Measurements from ENCODE around the gene ACSS3.
"Not testable (repeated sequence)": the region's sequence is repeated elsewhere in the genome, so short reads cannot be mapped to it uniquely, and the experiment has no call there.

The ACSS3 gene

GRCh38 chr12:81168445-81168844 lies 90.6 kb downstream of the ACSS3 start:
- Histone ChIP-seq H3K4me1 (ENCODE audit: control insufficient read depth, insufficient read depth, low read length) (peaks cover 3% of the 10 kb centered on the region; the same call in 1 of the 2 replicates), H3K36me3 (ENCODE audit: control insufficient read depth, insufficient read depth, low read length) (no peaks in the 10 kb centered on the region), H3K9ac (ENCODE audit: low read depth, low read length) (no peak overlapping the region), H3K4me3 (ENCODE audit: low read depth, low read length) (no peak overlapping the region), H3K27ac (ENCODE audit: low read depth, low read length) (no peak overlapping the region), H3K9me3 (ENCODE audit: control insufficient read depth, insufficient read depth, low read length) (no peaks in the 10 kb centered on the region), H3K27me3 (ENCODE audit: control insufficient read depth, insufficient read depth, low read length) (no peaks in the 10 kb centered on the region)

GRCh38 chr12:81170072-81170471 lies 92.2 kb downstream of the ACSS3 start:
- H3K27me3 ChIP-seq (ENCODE audit: control insufficient read depth, insufficient read depth, low read length) = no peaks in the 10 kb centered on the region
- H3K9me3 ChIP-seq (ENCODE audit: control insufficient read depth, insufficient read depth, low read length) = no peaks in the 10 kb centered on the region
- no peak overlapping the region for H3K4me3 ChIP-seq (ENCODE audit: low read depth, low read length)
- H3K36me3 ChIP-seq (ENCODE audit: control insufficient read depth, insufficient read depth, low read length) = no peaks in the 10 kb centered on the region
- no peak overlapping the region for H3K27ac ChIP-seq (ENCODE audit: low read depth, low read length)
- peaks cover 3% of the 10 kb centered on the region; the same call in 1 of the 2 replicates for H3K4me1 ChIP-seq (ENCODE audit: control insufficient read depth, insufficient read depth, low read length)
- no peak overlapping the region for H3K9ac ChIP-seq (ENCODE audit: low read depth, low read length)

DNA sequence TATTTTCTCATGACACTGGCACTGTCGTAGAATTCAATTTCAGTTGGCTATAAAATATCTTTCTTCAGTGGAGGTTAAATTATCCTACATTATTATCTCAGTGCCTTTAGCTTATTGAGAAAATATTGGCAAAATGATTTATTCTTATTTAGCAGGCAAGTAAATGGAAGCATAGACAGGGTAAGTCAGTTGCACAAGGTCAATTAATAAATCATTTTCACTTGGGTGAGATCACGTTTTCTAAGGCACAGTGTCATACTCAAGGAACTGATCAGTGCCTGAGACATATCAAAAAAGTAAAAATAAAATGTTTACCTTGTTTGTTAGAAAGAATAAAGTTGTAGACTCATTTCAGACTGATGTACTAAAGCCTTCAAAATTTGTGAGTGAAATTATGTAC lies 95.0 kb downstream of the ACSS3 start:
- H3K27ac ChIP-seq (ENCODE audit: low read depth, low read length) = no peak overlapping the region

DNA sequence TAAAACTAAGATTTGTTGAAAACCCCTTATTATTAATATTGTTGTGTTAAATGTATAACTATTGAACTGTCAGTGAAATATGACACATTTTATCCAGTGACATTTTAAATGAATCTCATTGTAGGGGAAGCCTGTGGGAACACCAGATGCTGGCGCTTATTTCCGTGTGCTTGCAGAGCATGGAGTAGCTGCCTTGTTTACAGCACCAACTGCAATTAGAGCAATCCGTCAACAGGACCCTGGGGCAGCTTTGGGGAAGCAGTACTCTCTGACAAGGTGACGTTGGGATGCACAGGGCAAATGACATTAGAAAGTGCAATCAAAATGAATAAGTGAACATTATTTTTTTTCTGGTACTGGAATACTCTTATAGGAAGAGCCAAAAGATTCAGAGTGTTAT lies 96.8 kb downstream of the ACSS3 start:
- H3K9ac ChIP-seq (ENCODE audit: low read depth, low read length) = no peak overlapping the region
- H3K9me3 ChIP-seq (ENCODE audit: control insufficient read depth, insufficient read depth, low read length) = 0 out of 2 replicates have a peak, but pooled peaks cover 6% of the 10 kb centered on the region
- no peak overlapping the region for H3K27ac ChIP-seq (ENCODE audit: low read depth, low read length)
- no peak overlapping the region for H3K4me3 ChIP-seq (ENCODE audit: low read depth, low read length)
- H3K4me1 ChIP-seq (ENCODE audit: control insufficient read depth, insufficient read depth, low read length) = no peaks in the 10 kb centered on the region
- 0 out of 2 replicates have a peak, but pooled peaks cover 4% of the 10 kb centered on the region for H3K36me3 ChIP-seq (ENCODE audit: control insufficient read depth, insufficient read depth, low read length)
- H3K27me3 ChIP-seq (ENCODE audit: control insufficient read depth, insufficient read depth, low read length) = no peaks in the 10 kb centered on the region

More for the DNA sequence above, 95.0 kb downstream of the ACSS3 start:
- Histone ChIP-seq H3K4me1 (ENCODE audit: control insufficient read depth, insufficient read depth, low read length) (no peaks in the 10 kb centered on the region; the same call in 1 of the 2 replicates), H3K27me3 (ENCODE audit: control insufficient read depth, insufficient read depth, low read length) (no peaks in the 10 kb centered on the region), H3K4me3 (ENCODE audit: low read depth, low read length) (no peak overlapping the region), H3K9ac (ENCODE audit: low read depth, low read length) (no peak overlapping the region), H3K36me3 (ENCODE audit: control insufficient read depth, insufficient read depth, low read length) (0 out of 2 replicates have a peak, but pooled peaks cover 4% of the 10 kb centered on the region), H3K9me3 (ENCODE audit: control insufficient read depth, insufficient read depth, low read length) (0 out of 2 replicates have a peak, but pooled peaks cover 6% of the 10 kb centered on the region)

DNA sequence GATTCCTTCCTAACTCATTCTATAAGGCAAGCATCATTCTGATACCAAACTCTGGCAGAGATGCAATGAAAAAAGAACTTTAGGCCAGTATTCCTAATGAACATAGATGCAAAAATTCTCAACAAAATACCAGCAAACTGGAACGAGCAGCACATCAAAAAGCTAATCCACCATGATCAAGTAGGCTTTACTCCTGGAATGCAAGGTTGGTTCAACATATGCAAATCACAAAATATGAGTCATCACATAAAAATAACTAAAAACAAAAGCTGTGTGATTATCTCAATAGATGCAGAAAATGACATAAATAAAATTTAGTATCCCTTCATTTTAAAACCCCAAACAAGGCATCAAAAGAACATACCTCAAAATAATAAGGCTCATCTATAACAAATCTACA lies 98.9 kb downstream of the ACSS3 start:
- 0 out of 2 replicates have a peak, but pooled peaks cover 6% of the 10 kb centered on the region for H3K9me3 ChIP-seq (ENCODE audit: control insufficient read depth, insufficient read depth, low read length)
- no peaks in the 10 kb centered on the region for H3K27me3 ChIP-seq (ENCODE audit: control insufficient read depth, insufficient read depth, low read length)
- H3K4me1 ChIP-seq (ENCODE audit: control insufficient read depth, insufficient read depth, low read length) = no peaks in the 10 kb centered on the region
- H3K27ac ChIP-seq (ENCODE audit: low read depth, low read length) = no peak overlapping the region
- H3K4me3 ChIP-seq (ENCODE audit: low read depth, low read length) = no peak overlapping the region
- no peak overlapping the region for H3K9ac ChIP-seq (ENCODE audit: low read depth, low read length)
- H3K36me3 ChIP-seq (ENCODE audit: control insufficient read depth, insufficient read depth, low read length) = 0 out of 2 replicates have a peak, but pooled peaks cover 7% of the 10 kb centered on the region

GRCh38 chr12:81181691-81182090 lies 103.8 kb downstream of the ACSS3 start:
- peaks cover 11% of the 10 kb centered on the region; the same call in 1 of the 2 replicates for H3K36me3 ChIP-seq (ENCODE audit: control insufficient read depth, insufficient read depth, low read length)
- no peak overlapping the region for H3K4me3 ChIP-seq (ENCODE audit: low read depth, low read length)
- H3K27ac ChIP-seq (ENCODE audit: low read depth, low read length) = no peak overlapping the region

GRCh38 chr12:81187686-81188085 lies 109.8 kb downstream of the ACSS3 start:
- no peaks in the 10 kb centered on the region for H3K9me3 ChIP-seq (ENCODE audit: control insufficient read depth, insufficient read depth, low read length)
- H3K27me3 ChIP-seq (ENCODE audit: control insufficient read depth, insufficient read depth, low read length) = no peaks in the 10 kb centered on the region
- H3K9ac ChIP-seq (ENCODE audit: low read depth, low read length) = no peak overlapping the region
- H3K27ac ChIP-seq (ENCODE audit: low read depth, low read length) = no peak overlapping the region
- no peak overlapping the region for H3K4me3 ChIP-seq (ENCODE audit: low read depth, low read length)
- no peaks in the 10 kb centered on the region for H3K4me1 ChIP-seq (ENCODE audit: control insufficient read depth, insufficient read depth, low read length)
- H3K36me3 ChIP-seq (ENCODE audit: control insufficient read depth, insufficient read depth, low read length) = peaks cover 5% of the 10 kb centered on the region; the same call in 1 of the 2 replicates

More at GRCh38 chr12:81181691-81182090, 103.8 kb downstream of the ACSS3 start:
- Histone ChIP-seq H3K27me3 (ENCODE audit: control insufficient read depth, insufficient read depth, low read length) (no peaks in the 10 kb centered on the region), H3K9ac (ENCODE audit: low read depth, low read length) (no peak overlapping the region), H3K9me3 (ENCODE audit: control insufficient read depth, insufficient read depth, low read length) (0 out of 2 replicates have a peak, but pooled peaks cover 6% of the 10 kb centered on the region), H3K4me1 (ENCODE audit: control insufficient read depth, insufficient read depth, low read length) (no peaks in the 10 kb centered on the region)

DNA sequence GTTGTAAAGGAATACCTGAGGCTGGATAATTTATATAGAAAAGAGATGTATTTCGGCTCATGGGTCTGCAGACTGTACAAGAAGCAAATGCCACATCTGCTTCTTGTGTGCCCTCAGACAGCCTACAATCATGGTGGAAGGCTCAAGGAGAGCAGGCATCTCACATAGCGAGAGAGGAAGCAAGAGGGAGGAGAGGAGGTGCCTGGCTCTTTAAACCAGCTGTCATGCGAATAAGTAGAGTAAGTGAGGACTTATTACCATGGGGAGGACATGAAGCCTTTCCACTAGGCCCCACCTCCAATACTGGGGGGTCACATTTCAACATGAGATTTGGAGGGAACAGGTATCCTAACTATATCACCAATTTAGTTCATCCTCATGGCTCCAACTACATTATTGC lies 118.7 kb downstream of the ACSS3 start:
- H3K27me3 ChIP-seq (ENCODE audit: control insufficient read depth, insufficient read depth, low read length) = no peaks in the 10 kb centered on the region
- H3K27ac ChIP-seq (ENCODE audit: low read depth, low read length) = no peak overlapping the region
- H3K4me1 ChIP-seq (ENCODE audit: control insufficient read depth, insufficient read depth, low read length) = no peaks in the 10 kb centered on the region
- H3K9ac ChIP-seq (ENCODE audit: low read depth, low read length) = no peak overlapping the region
- no peak overlapping the region for H3K4me3 ChIP-seq (ENCODE audit: low read depth, low read length)
- peaks cover 11% of the 10 kb centered on the region for H3K36me3 ChIP-seq (ENCODE audit: control insufficient read depth, insufficient read depth, low read length)
- no peaks in the 10 kb centered on the region for H3K9me3 ChIP-seq (ENCODE audit: control insufficient read depth, insufficient read depth, low read length)

DNA sequence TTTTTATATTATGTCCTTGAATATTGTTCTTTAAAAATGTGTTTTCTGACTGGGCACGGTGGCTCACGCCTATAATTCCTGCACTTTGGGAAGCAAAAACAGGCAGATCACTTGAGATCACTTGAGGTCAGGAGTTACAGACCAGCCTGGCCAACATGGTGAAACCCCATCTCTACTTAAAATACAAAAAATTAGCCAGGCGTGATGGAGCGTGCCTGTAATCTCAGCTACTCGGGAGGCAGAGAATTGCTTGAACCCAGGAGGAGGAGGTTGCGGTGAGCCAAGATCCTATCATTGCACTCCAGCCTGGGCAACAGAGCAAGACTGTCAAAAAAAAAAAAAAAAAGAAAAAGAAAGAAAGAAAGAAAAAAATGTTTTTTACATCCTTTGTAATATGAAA lies 122.7 kb downstream of the ACSS3 start:
- H3K9me3 ChIP-seq (ENCODE audit: control insufficient read depth, insufficient read depth, low read length); H3K9ac ChIP-seq (ENCODE audit: low read depth, low read length); H3K4me3 ChIP-seq (ENCODE audit: low read depth, low read length); H3K27me3 ChIP-seq (ENCODE audit: control insufficient read depth, insufficient read depth, low read length); H3K27ac ChIP-seq (ENCODE audit: low read depth, low read length); H3K4me1 ChIP-seq (ENCODE audit: control insufficient read depth, insufficient read depth, low read length): not testable (repeated sequence)
- peaks cover 11% of the 10 kb centered on the region for H3K36me3 ChIP-seq (ENCODE audit: control insufficient read depth, insufficient read depth, low read length)

- Histone ChIP-seq H3K27me3 (ENCODE audit: control insufficient read depth, insufficient read depth, low read length) (no peaks in the 10 kb centered on the region), H3K4me1 (ENCODE audit: control insufficient read depth, insufficient read depth, low read length) (peaks cover 38% of the 10 kb centered on the region), H3K36me3 (ENCODE audit: control insufficient read depth, insufficient read depth, low read length) (peaks cover 11% of the 10 kb centered on the region), H3K4me3 (ENCODE audit: low read depth, low read length) (no peak overlapping the region), H3K9me3 (ENCODE audit: control insufficient read depth, insufficient read depth, low read length) (no peaks in the 10 kb centered on the region), H3K9ac (ENCODE audit: low read depth, low read length) (no peak overlapping the region), H3K27ac (ENCODE audit: low read depth, low read length) (no peak overlapping the region)
These were observed 125.9 kb downstream of the ACSS3 start for GRCh38 chr12:81203671-81204204.

DNA sequence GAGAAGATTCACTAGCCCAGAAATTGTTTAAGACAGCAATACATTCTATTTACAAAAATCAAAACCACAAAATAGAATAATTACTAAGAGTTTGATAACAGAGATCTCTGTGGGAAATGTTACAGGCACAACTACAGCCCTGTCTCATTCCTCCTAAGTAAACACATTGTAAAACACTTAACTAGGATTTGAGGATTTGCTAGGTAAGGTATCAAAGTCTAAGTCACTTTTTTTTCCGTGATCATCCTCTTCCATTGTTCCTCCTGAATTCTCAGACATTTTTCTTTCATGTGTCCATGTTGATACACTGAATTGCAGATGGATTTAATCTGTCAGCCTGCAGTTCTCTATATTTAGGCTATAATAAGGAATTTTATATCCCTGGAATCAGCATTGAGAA lies 127.5 kb downstream of the ACSS3 start:
- Histone ChIP-seq H3K9me3 (ENCODE audit: control insufficient read depth, insufficient read depth, low read length) (no peaks in the 10 kb centered on the region), H3K9ac (ENCODE audit: low read depth, low read length) (no peak overlapping the region), H3K27ac (ENCODE audit: low read depth, low read length) (no peak overlapping the region), H3K4me1 (ENCODE audit: control insufficient read depth, insufficient read depth, low read length) (peaks cover 55% of the 10 kb centered on the region), H3K27me3 (ENCODE audit: control insufficient read depth, insufficient read depth, low read length) (no peaks in the 10 kb centered on the region), H3K4me3 (ENCODE audit: low read depth, low read length) (no peak overlapping the region), H3K36me3 (ENCODE audit: control insufficient read depth, insufficient read depth, low read length) (no peaks in the 10 kb centered on the region)

Data from HUES48 (cell line).